HCT116 (cell line): ENCODE data around the gene TAF12.

Source experiments
- ELF1 ChIP-seq: IDR thresholded peaks from 2 replicates; pipeline ENCODE4 v1.6.1; 2012; ENCODE audit warnings: low read depth, borderline replicate concordance
- EZH2 ChIP-seq: fragments of 200-600 bp; sonication (generic); IDR thresholded peaks from 2 replicates; pipeline ENCODE4 v1.6.1; 2017; ENCODE audit warnings: antibody characterized with exemption, mixed run types
- EZH2phosphoT487 ChIP-seq: fragments of 200-600 bp; IDR thresholded peaks from 2 replicates; pipeline ENCODE4 v1.6.1; 2018; ENCODE audit warnings: antibody characterized with exemption, borderline replicate concordance
- JUND ChIP-seq: IDR thresholded peaks from 2 replicates; pipeline ENCODE4 v1.6.1; 2012
- POLR2A ChIP-seq: IDR thresholded peaks from 2 replicates; pipeline ENCODE4 v1.7.0; 2011; ENCODE audit warnings: borderline replicate concordance; ENCODE audit not compliant: insufficient read depth, insufficient read length; ENCODE audit errors: extremely low read depth
- POLR2AphosphoS5 ChIP-seq: IDR thresholded peaks from 2 replicates; pipeline ENCODE4 v1.6.1; 2011; ENCODE audit warnings: mild to moderate bottlenecking, low read depth, low read length, moderate library complexity
- RAD21 ChIP-seq: IDR thresholded peaks from 2 replicates; pipeline ENCODE4 v1.6.1; 2012; ENCODE audit warnings: low read depth, mild to moderate bottlenecking
- TF ChIP-seq, protein P1 (sequence below), 3 experiments: fragments of 200-600 bp in 1 of 3; sonication (generic) in 1 of 3; IDR thresholded peaks in 2 of 3; conservative IDR thresholded peaks in 1 of 3; 2 replicates each; pipeline ENCODE4 v1.5.1; 2012 to 2017; ENCODE audit warnings: low read depth in 2 of 3, low read length in 2 of 3, antibody characterized with exemption in 1 of 3, borderline replicate concordance in 1 of 3, control low read depth in 1 of 3, mild to moderate bottlenecking in 1 of 3, mixed read lengths in 1 of 3, mixed run types in 1 of 3, moderate library complexity in 1 of 3; ENCODE audit not compliant: insufficient read depth in 1 of 3
- TF ChIP-seq, protein P2 (sequence below): IDR thresholded peaks from 2 replicates; pipeline ENCODE4 v1.6.1; 2012; ENCODE audit warnings: low read depth

DNA sequence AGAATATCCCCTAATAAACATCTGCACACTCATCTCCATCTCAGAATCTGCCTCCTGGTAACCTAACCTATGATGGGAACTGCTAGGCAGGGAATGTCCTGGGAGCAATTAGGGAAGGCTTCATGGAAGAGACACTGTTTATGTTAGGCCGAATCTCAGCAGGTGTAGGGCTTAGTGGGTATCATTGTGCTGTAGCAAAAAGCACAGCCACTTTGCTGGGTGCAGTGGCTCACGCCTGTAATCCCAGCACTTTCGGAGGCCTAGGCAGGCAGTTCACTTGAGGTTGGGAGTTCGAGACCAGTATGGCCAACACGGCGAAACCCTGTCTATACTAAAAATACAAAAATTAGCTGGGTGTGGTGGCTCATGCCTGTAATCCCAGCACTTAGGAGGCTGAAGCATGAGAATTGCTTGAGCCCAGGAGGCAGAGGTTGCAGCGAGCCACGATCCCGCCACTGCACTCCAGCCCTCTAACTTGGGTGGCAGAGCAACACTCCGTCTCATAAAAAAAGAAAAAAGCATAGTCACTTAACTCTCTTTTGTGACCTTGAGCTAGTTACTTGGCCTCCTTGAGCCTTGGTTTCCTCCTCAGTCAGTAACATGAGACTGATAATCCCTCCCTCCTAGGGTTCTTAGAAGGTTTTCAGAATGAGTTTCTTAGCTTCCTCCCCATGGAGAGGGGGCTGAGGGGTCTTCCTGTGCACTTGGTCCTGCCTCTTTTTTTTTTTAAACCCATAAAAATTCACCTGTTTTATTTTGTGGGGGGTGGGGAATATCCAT lies 47.3 kb downstream of the TAF12 start:
- TF ChIP-seq, protein P1, sequence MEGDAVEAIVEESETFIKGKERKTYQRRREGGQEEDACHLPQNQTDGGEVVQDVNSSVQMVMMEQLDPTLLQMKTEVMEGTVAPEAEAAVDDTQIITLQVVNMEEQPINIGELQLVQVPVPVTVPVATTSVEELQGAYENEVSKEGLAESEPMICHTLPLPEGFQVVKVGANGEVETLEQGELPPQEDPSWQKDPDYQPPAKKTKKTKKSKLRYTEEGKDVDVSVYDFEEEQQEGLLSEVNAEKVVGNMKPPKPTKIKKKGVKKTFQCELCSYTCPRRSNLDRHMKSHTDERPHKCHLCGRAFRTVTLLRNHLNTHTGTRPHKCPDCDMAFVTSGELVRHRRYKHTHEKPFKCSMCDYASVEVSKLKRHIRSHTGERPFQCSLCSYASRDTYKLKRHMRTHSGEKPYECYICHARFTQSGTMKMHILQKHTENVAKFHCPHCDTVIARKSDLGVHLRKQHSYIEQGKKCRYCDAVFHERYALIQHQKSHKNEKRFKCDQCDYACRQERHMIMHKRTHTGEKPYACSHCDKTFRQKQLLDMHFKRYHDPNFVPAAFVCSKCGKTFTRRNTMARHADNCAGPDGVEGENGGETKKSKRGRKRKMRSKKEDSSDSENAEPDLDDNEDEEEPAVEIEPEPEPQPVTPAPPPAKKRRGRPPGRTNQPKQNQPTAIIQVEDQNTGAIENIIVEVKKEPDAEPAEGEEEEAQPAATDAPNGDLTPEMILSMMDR (IDR thresholded peaks at IDR 0.05 in 2 of 3, conservative IDR thresholded peaks at IDR 0.05 in 1 of 3; ENCODE audit: borderline replicate concordance in 1 of 3, insufficient read depth in 1 of 3, low read depth in 2 of 3, low read length in 2 of 3) = no peak
- no peak for TF ChIP-seq RAD21
- TF ChIP-seq EZH2 = no peak
- TF ChIP-seq POLR2A = no peak
- no peak for TF ChIP-seq POLR2AphosphoS5
- TF ChIP-seq JUND = no peak
- no peak for TF ChIP-seq EZH2phosphoT487
- TF ChIP-seq, protein P2, sequence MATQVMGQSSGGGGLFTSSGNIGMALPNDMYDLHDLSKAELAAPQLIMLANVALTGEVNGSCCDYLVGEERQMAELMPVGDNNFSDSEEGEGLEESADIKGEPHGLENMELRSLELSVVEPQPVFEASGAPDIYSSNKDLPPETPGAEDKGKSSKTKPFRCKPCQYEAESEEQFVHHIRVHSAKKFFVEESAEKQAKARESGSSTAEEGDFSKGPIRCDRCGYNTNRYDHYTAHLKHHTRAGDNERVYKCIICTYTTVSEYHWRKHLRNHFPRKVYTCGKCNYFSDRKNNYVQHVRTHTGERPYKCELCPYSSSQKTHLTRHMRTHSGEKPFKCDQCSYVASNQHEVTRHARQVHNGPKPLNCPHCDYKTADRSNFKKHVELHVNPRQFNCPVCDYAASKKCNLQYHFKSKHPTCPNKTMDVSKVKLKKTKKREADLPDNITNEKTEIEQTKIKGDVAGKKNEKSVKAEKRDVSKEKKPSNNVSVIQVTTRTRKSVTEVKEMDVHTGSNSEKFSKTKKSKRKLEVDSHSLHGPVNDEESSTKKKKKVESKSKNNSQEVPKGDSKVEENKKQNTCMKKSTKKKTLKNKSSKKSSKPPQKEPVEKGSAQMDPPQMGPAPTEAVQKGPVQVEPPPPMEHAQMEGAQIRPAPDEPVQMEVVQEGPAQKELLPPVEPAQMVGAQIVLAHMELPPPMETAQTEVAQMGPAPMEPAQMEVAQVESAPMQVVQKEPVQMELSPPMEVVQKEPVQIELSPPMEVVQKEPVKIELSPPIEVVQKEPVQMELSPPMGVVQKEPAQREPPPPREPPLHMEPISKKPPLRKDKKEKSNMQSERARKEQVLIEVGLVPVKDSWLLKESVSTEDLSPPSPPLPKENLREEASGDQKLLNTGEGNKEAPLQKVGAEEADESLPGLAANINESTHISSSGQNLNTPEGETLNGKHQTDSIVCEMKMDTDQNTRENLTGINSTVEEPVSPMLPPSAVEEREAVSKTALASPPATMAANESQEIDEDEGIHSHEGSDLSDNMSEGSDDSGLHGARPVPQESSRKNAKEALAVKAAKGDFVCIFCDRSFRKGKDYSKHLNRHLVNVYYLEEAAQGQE = no peak
- no peak for TF ChIP-seq ELF1
